ENCODE data around the gene AGFG2.
"Not testable (repeated sequence)": the region's sequence is repeated elsewhere in the genome, so short reads cannot be mapped to it uniquely, and the experiment has no call there.

Gene AGFG2, protein sequence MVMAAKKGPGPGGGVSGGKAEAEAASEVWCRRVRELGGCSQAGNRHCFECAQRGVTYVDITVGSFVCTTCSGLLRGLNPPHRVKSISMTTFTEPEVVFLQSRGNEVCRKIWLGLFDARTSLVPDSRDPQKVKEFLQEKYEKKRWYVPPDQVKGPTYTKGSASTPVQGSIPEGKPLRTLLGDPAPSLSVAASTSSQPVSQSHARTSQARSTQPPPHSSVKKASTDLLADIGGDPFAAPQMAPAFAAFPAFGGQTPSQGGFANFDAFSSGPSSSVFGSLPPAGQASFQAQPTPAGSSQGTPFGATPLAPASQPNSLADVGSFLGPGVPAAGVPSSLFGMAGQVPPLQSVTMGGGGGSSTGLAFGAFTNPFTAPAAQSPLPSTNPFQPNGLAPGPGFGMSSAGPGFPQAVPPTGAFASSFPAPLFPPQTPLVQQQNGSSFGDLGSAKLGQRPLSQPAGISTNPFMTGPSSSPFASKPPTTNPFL

DNA sequence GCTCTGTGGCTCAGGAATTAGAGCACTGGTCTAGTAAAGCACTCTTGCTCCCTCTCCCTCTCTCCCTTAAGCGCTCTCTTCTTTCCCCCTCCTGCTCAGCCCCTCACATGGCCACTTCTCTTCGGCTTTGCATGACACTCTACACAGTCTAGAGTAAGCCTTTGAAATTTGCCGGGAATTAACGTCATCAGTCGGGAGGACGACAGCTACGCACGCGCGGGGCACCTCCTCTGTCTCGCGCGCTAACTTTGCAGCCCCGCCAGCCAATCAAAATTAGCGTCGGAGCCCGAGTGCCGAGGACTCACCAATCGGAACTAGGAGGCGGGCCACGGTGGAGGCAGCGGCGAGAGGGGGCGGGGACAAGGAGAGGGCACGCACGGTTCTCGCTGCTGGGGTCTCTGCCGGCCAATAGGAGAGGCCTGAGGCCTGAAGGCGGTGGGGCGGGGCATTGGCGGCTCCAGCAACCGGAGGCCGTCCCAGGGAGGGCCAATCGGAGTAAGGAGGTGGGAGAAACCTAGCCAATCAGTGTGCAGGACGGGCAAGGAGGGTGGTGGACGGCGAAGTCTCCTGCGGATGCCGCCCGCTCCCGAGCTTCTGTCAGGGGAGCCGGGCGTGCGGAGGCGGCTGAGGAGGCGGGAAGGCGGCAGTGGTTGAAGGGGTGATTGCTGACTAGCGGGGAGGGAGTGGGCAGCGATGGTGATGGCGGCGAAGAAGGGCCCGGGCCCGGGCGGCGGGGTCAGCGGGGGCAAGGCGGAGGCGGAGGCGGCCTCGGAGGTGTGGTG lies at the start of gene AGFG2:
TSS of gene AGFG2 (plus strand) at position 550 of the 782 bp plus-strand sequence. CDS start at position 694, 144 bp downstream.
- peak; percentile 100 for DNase-seq
- Mint-ChIP-seq H3K4me3 (peak within 1 kb of the TSS; percentile 85 to 97), H3K27ac (peak within 1 kb of the TSS; percentile 97 to 98), H3K27me3 (no peaks in the 10 kb centered on the region), H3K9me3 (no peaks in the 10 kb centered on the region), H3K4me1 (peaks cover 54% of the 10 kb centered on the region)
- ATAC-seq = peak; percentile 94

DNA sequence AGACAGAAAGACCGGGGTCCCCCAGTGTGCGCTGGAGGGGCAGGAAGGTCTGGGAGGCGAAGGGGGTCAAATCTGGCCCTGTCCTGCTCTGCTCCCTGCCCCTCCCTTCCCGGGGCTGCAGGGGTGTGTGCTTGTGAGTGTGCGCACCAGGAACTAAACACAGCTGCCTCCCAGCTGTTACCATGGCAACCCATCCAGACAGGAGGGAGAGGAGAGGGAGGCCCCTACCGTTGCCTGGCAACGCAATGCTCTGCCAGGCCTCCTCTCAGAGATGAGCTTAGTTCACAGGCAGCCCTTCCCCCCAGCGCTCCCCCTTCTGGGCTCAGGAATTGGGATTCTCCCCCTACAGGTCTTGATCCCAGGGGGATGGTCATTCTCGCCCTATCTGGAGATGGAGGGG lies 49.2 kb upstream of the AGFG2 start:
- no peak for ATAC-seq
- no peak overlapping the region for H3K27ac Mint-ChIP-seq
- no peak overlapping the region for H3K4me3 Mint-ChIP-seq
- H3K9me3 Mint-ChIP-seq = no peaks in the 10 kb centered on the region
- DNase-seq = peak in 1 of 2 donors; percentile 39
- H3K27me3 Mint-ChIP-seq = no peaks in the 10 kb centered on the region
- H3K4me1 Mint-ChIP-seq = peaks cover 25% of the 10 kb centered on the region

DNA sequence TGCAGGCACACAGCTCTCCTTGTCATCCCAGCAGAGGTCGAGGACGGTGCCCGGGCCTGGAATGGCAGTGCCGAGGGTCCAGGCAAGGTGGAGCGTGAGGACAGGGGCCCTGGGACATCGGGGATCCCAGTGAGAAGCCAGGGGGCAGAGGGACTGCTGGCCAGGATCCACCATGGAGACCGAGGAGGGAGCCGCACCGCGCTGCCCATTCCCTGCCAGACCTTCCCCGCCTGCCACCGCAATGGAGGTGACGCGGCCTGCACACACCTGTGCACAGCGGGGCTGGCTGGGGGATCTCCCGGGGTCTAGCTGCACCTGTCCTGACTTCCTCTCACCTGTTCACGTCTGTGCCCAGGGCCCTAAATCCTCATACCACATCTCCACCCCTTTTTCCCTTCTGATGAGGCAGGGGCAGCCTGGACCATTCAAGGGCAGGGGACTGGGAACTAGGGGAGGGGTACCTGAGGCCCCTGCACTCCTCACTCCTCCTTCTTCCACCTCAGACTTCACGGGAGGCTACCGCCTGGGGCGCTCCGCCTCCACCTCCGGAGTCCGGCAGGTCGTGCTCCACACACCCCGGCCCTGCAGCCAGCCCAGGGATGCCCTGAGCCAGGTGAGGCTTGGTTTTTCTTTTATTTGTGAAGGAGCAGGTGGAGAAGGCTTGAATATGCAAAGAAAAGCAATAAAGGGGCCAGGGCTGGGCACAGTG lies 48.4 kb upstream of the AGFG2 start:
- Mint-ChIP-seq H3K4me1 (peaks cover 25% of the 10 kb centered on the region), H3K27me3 (no peaks in the 10 kb centered on the region), H3K27ac (no peak overlapping the region), H3K4me3 (no peak overlapping the region), H3K9me3 (no peaks in the 10 kb centered on the region)
- no peak for ATAC-seq
- no peak for DNase-seq

DNA sequence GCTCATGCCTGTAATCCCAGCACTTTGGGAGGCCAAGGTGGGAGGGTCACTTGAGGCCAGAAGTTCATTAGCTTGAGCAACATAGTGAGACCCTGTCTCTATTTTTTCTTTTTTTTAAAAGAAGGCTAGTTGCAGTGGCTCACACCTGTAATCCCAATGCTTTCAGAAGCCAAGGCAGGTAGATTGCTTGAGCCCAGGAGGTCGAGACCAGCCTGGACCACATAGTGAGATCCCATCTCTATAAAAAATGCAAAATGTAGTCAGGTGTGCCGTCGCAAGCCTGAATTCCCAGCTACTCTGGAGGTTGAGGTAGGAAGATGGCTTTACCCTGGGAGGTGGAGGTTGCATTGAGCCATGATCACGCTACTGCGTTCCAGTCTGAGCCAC lies 47.8 kb upstream of the AGFG2 start:
- no peaks in the 10 kb centered on the region for H3K9me3 Mint-ChIP-seq
- no peak overlapping the region for H3K4me3 Mint-ChIP-seq
- DNase-seq (no peak), ATAC-seq (no peak)
- peaks cover 25% of the 10 kb centered on the region for H3K4me1 Mint-ChIP-seq
- no peaks in the 10 kb centered on the region for H3K27me3 Mint-ChIP-seq
- no peak overlapping the region for H3K27ac Mint-ChIP-seq

DNA sequence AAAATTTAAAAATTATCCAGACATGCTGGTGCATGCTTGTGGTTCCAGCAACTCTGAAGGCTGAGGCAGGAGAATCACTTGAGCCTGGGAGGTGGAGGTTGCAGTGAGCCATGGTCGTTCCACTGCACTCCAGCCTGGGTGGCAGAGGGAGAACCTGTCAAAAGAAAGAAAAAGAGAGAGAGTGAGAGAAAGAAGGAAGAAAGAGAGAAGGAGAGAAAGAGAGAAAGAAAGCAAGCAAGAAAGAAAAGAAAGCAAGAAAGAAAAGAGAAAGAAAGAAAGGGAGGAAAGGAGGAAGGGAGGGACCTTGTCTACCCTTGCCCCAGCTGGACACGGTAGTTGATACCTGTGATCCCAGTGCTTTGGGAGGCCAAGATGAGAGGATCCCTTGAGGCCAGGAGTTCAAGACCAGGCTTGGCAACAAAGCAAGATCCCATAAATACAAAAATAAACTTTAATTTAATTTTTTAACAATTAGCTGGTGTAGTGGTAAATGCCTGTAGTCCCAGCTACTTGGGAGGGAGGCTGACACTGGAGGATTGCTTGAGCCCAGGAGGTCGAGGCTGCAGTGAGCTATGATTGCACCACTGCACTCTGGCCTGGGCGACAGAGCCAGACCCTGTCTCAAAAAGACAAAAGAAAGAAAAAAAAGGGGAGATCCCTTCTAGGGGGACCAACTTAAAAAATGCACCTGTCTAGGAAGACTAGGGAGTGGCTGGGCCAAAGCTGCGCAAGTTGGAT lies 46.1 kb upstream of the AGFG2 start:
- Mint-ChIP-seq H3K4me3 (peak overlapping the region; percentile 69 to 76), H3K4me1 (peaks cover 25% of the 10 kb centered on the region), H3K27ac (peak overlapping the region; percentile 10 to 42), H3K27me3 (no peaks in the 10 kb centered on the region), H3K9me3 (no peaks in the 10 kb centered on the region)
- ATAC-seq (peak; percentile 2), DNase-seq (no peak)

DNA sequence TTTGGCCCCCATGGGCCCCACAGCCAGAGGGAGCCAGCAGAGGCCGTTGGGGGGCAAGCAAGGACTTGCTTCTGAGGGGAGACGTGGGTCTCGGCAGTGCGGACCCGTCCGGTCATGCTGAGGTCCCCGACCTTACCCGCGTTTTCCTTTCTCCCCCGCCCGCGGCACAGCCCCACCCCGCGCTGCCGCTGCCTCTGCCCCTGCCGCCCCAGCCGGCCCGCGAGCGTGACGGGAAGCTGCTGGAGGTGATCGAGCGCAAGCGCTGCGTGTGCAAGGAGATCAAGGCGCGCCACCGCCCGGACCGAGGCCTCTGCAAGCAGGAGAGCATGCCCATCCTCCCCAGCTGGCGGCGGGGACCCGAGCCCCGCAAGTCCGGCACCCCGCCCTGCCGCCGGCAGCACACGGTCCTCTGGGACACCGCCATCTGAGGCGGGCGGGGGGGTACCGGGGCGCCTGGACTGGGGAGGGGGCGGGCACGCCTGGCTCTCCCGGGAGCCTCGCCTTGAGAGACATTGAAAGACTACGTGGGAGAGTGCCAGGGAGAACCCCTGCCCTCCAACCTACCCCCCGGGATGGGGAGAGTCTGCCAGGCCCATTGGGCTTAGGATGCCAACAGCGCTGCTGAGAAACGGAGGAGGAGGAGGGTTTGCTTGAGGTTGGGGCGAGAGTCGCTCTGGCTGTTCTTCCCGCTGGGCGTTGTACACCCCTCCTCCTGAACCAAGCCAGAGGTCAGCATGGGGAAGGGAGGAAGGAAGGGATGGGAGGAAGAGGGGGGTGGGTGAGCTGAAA lies 45.3 kb upstream of the AGFG2 start:
- ATAC-seq (peak; percentile 86), DNase-seq (peak; percentile 62 to 63)
- H3K27me3 Mint-ChIP-seq = no peaks in the 10 kb centered on the region
- H3K27ac Mint-ChIP-seq = peak overlapping the region; percentile 42 to 58
- peak overlapping the region; percentile 67 to 76 for H3K4me3 Mint-ChIP-seq
- H3K4me1 Mint-ChIP-seq = peaks cover 25% of the 10 kb centered on the region
- H3K9me3 Mint-ChIP-seq = no peaks in the 10 kb centered on the region

DNA sequence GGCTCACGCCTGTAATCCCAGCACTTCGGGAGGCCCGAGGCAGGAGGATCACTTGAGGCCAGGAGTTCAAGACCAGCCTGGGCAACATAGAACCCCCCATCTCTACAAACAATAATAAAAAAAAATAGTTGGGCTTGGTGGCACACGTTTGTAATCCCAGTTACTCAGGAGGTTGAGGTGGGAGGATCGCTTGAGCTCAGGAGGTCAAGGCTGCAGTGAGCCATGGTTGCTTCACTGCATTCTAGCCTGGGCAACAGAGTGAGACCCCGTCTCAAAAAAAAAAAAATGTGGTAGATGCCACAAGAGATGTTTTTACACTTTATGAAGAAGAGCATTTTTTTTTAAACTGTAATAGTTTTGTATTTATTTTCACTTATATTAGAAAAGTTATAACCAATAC lies 42.5 kb upstream of the AGFG2 start:
- H3K27ac Mint-ChIP-seq = no peak overlapping the region
- H3K9me3 Mint-ChIP-seq = no peaks in the 10 kb centered on the region
- H3K4me1 Mint-ChIP-seq = peaks cover 19% of the 10 kb centered on the region
- no peak for DNase-seq
- no peak overlapping the region for H3K4me3 Mint-ChIP-seq
- no peak for ATAC-seq
- no peaks in the 10 kb centered on the region for H3K27me3 Mint-ChIP-seq

DNA sequence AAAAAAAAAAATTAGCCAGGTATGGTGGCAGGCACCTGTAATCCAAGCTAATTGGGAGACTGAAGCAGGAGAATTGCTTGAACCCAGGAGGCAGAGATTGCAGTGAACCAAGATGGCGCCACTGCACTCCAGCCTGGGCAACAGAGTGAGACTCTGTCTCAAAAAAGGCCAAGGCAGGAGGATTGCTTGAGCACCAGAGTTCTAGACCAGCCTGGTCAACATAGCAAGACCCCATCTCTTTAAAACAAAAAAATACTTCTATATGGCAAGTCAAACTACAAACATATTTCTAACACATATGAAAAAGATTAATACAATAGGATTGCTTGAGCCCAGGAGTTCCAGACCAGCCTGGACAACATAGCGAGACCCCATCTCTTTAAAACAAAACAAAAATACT lies 38.3 kb upstream of the AGFG2 start:
- H3K4me1 Mint-ChIP-seq, H3K4me3 Mint-ChIP-seq, H3K27ac Mint-ChIP-seq, DNase-seq, ATAC-seq, H3K9me3 Mint-ChIP-seq, H3K27me3 Mint-ChIP-seq: not testable (repeated sequence)

DNA sequence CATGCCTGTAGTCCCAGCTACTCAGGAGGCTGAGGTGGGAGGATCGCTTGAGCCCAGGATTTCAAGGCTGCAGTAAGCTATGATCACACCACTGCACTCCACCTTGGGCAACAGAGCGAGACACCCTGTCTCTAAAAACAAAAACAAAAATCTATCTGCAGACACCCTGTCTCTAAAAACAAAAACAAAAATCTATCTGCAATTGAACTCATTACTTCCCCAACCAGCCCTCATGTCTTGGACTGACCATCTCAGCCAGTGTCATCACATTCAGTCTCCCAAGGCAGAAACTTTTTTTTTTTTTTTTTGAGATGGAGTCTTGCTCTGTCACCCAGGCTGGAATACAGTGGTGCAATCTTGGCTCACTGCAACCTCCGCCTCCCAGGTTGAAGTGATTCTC lies 35.0 kb upstream of the AGFG2 start:
- not testable (repeated sequence) for DNase-seq, H3K4me3 Mint-ChIP-seq, ATAC-seq, H3K4me1 Mint-ChIP-seq, H3K9me3 Mint-ChIP-seq, H3K27me3 Mint-ChIP-seq, H3K27ac Mint-ChIP-seq

DNA sequence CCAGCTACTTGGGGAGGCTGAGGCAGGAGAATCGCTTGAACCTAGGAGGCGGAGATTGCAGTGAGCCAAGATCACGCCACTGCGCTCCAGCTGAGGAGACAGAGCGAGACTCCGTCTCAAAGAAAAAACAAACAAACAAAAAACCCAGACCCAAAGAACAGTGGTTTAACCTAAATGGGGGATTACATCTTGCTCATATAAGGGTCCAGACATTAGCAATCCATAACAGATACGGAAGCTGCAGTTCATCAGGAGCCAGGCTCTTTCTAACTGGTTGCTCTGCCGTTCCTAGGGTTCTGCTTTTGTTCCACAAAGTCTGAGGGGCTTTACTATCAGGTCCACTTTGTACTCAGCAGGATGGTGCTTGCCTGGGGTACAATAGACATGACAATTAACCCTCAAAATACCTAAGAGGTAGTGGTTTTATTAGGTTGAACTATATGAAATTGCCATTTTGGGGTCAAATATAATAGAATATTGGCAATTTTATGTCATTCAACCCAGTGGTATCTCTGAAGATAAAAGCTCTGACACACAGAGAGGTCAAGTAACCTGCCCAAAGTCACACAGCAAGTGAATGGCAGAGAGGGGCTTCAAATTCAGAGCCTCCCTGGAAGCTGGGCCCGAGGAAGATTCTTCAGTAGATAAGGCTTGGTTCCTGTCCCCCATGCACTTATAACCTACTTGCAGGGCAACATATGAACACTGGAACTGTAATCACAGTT lies 34.0 kb upstream of the AGFG2 start:
- DNase-seq = no peak
- Mint-ChIP-seq H3K4me3 (no peak overlapping the region), H3K27me3 (no peaks in the 10 kb centered on the region), H3K4me1 (no peaks in the 10 kb centered on the region), H3K9me3 (no peaks in the 10 kb centered on the region), H3K27ac (no peak overlapping the region)
- no peak for ATAC-seq

DNA sequence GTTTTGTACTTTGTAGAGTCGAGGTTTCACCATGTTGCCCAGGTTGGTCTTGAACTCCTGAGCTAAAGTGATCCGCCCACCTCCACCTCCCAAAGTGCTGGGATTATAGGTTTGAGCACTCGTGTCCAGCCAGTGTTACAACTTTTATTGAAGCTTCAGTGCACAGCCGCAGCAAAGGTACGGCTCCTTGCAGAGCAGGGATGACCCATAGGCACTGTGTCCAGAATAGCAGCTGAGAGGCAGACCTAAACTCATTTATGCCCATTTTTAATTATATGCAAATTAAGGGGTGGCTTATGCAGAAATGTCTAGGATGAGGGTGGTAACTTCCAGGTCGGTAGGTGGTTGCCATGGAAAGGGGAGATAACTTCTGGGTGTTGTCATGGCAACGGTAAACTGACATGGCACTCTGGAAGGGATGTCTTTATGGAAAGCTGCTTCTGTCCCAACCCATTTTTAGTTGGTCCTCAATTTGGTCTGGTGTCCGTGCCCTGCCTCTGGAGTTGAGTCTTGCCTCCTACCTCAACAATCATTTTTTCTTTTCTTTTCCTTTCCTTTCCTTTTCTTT lies 32.6 kb upstream of the AGFG2 start:
- Mint-ChIP-seq H3K4me3 (no peak overlapping the region), H3K27me3 (no peaks in the 10 kb centered on the region), H3K9me3 (no peaks in the 10 kb centered on the region), H3K4me1 (no peaks in the 10 kb centered on the region), H3K27ac (no peak overlapping the region)
- no peak for DNase-seq
- no peak for ATAC-seq

DNA sequence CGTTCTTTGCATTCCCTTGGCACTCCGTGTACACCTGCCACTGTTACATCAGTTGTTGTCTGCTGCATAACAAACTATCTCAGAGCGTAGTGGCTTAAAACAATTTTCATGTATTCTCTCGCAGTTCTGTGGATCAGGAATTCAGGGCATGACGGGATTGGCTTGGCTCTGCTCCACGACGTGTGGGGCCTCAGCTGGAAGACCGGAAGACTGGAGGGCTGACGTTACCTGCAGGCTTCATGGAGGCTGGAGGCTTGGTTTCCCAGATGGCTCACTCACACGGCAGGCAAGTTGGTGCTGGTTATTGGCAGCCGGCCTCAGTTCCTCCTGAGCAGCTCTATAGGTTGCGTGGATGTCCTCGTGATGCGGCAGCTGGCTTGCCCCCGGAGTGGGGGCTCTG lies 29.8 kb upstream of the AGFG2 start:
- H3K4me1 Mint-ChIP-seq = peaks cover 5% of the 10 kb centered on the region
- no peak overlapping the region for H3K27ac Mint-ChIP-seq
- ATAC-seq = no peak
- no peaks in the 10 kb centered on the region for H3K27me3 Mint-ChIP-seq
- DNase-seq = no peak
- H3K4me3 Mint-ChIP-seq = no peak overlapping the region
- no peaks in the 10 kb centered on the region for H3K9me3 Mint-ChIP-seq

DNA sequence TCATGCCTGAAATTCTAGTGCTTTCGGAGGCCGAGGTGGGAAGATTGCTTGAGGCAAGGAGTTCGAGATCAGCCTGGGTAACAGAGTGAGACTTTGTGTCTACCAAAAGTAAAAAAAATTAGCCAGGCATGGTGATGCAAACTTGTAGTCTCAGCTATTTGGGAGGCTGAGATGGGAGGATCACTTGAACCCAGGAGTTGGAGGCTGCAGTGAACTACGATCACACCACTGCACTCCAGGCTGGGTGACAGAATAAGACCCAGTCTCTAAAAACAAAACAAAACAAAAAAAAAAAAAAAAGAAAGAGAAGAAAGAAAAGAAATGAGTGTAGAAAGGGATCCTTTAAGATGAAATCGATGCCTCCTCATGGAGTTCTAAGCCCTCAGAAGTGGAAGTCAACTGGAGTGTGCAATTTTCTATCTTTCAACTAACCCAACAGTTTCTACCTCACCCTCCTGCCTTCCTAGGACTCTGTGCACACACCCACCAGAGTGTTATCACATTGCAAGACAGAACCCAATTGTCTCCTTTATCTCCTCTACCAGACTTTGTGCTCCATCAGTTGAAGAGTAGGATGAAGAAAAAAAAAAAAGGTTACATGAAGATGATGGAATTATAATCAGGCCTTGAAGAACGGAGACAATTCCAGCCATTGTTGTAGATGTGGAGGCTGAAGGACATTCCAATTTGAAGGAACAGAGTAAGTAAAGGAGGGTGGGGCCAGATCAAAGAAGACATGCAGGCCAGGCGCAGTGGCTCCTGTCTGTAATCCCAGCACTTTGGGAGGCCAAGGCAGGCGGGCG lies 28.4 kb upstream of the AGFG2 start:
- no peak for DNase-seq
- Mint-ChIP-seq H3K27me3 (no peaks in the 10 kb centered on the region), H3K4me3 (no peak overlapping the region), H3K4me1 (peaks cover 14% of the 10 kb centered on the region), H3K9me3 (no peaks in the 10 kb centered on the region), H3K27ac (no peak overlapping the region)
- ATAC-seq = no peak

All from stimulated activated naive CD8-positive, alpha-beta T cell treated with anti-CD3 and anti-CD28 coated beads, Interleukin-15, amount 100 ng/mL, for 72 hours (primary cell).